Mesothelial cell of epicardium (in vitro differentiated cells): ENCODE measurements around the gene SCOC. TPM values are rescaled to one million over a fixed set of nuclear protein-coding genes. Genes with fewer than 3 reads are reported as not detected.

ENCODE experiments used
- DNase-seq, 2 experiments: peaks; one replicate each; pipeline ENCODE4 v3.0.0; 2021; ENCODE audit warnings: low spot score in 2 of 2; ENCODE audit not compliant: unreplicated experiment in 2 of 2
- H3K27ac Mint-ChIP-seq: 2 replicates; pipeline ENCODE4 v1.8.0; 2021; ENCODE audit warnings: mixed read lengths
- H3K27me3 Mint-ChIP-seq: 2 replicates; pipeline ENCODE4 v1.8.0; 2021; ENCODE audit warnings: low read depth, mixed read lengths
- H3K36me3 Mint-ChIP-seq: 2 replicates; pipeline ENCODE4 v1.8.0; 2021; ENCODE audit warnings: mixed read lengths
- H3K4me1 Mint-ChIP-seq: 2 replicates; pipeline ENCODE4 v1.8.0; 2021; ENCODE audit warnings: mixed read lengths
- H3K4me3 Mint-ChIP-seq: 2 replicates; pipeline ENCODE4 v1.8.0; 2021; ENCODE audit warnings: mild to moderate bottlenecking, moderate library complexity, mixed read lengths
- H3K9me3 Mint-ChIP-seq: 2 replicates; pipeline ENCODE4 v1.8.0; 2021; ENCODE audit warnings: mixed read lengths
- total RNA-seq: library from RNA; stranded (reverse); gene quantifications from 3 replicates; pipeline ENCODE4 v1.2.1, GENCODE V29; 2021
- TF ChIP-seq, protein P1 (sequence below): fragments of 200-600 bp; sonication (generic); IDR thresholded peaks from one replicate; pipeline ENCODE4 v1.5.0; 2021; ENCODE audit warnings: antibody characterized with exemption; ENCODE audit not compliant: unreplicated experiment

The SCOC gene
- total RNA-seq, 1 donor from 2014 or later, result 52.5 TPM

DNA sequence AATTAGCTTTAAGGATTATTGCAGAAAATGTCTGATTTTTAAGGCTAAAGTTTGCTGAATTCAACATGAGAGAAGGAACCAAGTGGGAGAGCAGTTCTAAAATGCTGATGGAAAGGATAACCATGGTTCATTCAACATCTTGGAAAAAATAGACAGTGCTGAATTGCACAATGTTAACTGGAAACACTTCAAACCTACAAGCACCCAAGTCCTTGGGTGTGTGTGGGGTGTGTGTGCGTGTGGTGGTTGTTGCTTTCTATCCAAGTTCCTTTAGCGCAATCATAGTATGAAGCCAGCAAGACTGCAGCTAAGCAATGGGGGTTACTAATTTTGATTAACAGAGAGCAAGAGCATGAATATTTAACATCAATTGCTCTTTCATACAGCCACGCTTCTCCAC is 29.3 kb upstream of the SCOC start:
- H3K4me1 Mint-ChIP-seq, result peaks cover 6% of the 10 kb centered on the region
- no peaks in the 10 kb centered on the region for H3K36me3 Mint-ChIP-seq
- no peak overlapping the region for H3K4me3 Mint-ChIP-seq
- peaks cover 8% of the 10 kb centered on the region for H3K27me3 Mint-ChIP-seq
- no peak overlapping the region for H3K27ac Mint-ChIP-seq
- TF ChIP-seq, protein P1, sequence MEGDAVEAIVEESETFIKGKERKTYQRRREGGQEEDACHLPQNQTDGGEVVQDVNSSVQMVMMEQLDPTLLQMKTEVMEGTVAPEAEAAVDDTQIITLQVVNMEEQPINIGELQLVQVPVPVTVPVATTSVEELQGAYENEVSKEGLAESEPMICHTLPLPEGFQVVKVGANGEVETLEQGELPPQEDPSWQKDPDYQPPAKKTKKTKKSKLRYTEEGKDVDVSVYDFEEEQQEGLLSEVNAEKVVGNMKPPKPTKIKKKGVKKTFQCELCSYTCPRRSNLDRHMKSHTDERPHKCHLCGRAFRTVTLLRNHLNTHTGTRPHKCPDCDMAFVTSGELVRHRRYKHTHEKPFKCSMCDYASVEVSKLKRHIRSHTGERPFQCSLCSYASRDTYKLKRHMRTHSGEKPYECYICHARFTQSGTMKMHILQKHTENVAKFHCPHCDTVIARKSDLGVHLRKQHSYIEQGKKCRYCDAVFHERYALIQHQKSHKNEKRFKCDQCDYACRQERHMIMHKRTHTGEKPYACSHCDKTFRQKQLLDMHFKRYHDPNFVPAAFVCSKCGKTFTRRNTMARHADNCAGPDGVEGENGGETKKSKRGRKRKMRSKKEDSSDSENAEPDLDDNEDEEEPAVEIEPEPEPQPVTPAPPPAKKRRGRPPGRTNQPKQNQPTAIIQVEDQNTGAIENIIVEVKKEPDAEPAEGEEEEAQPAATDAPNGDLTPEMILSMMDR, result no peak
- H3K9me3 Mint-ChIP-seq, result no peaks in the 10 kb centered on the region
- DNase-seq, result no peak

DNA sequence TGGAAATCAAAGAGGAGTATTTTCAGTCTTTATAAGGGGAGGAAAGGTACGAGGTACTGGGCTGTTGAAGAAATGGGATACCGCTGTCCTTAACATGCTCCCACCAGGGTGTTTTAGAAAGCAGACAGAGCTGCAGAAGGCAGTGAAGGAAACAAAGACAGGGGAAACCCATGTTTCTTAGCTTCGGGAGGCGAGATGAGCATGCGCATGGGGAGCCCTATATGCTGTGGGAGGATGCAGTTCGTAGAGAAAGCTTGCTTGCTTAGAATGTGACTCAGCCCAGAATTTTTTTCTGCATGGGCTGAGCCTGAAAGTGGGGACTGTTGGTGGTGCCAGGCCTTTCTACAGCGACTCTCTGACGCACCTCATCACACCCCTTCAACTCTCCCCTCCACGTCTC is 28.8 kb upstream of the SCOC start:
- Mint-ChIP-seq H3K4me1 (peaks cover 6% of the 10 kb centered on the region), H3K9me3 (no peaks in the 10 kb centered on the region), H3K27ac (no peak overlapping the region), H3K4me3 (no peak overlapping the region), H3K27me3 (peaks cover 12% of the 10 kb centered on the region), H3K36me3 (no peaks in the 10 kb centered on the region)
- TF ChIP-seq, protein P1, result no peak
- DNase-seq, result no peak

DNA sequence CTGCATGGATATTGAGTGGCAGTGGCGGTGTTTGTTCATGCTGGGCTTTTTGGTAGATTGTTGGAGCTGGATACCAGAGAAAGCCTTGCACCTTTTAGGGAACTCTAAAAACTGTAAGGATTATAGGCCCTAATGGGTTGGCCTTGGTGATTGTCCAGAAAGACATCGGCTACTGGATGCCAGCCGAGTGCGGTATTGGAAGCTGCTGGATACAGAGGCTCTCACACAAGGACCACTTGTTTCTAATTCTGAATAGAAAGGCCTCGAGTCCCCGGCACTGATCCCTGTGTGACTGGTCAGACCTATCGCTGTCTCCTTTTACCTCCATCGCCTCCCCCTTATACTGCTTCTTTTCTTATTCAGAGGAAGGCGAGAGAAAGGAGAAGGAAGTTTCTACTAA is 27.3 kb upstream of the SCOC start:
- H3K27ac Mint-ChIP-seq, result no peak overlapping the region
- peaks cover 6% of the 10 kb centered on the region for H3K4me1 Mint-ChIP-seq
- H3K4me3 Mint-ChIP-seq, result no peak overlapping the region
- TF ChIP-seq, protein P1, result no peak
- H3K27me3 Mint-ChIP-seq, result peaks cover 21% of the 10 kb centered on the region
- H3K9me3 Mint-ChIP-seq, result no peaks in the 10 kb centered on the region
- H3K36me3 Mint-ChIP-seq, result no peaks in the 10 kb centered on the region
- DNase-seq, result no peak

DNA sequence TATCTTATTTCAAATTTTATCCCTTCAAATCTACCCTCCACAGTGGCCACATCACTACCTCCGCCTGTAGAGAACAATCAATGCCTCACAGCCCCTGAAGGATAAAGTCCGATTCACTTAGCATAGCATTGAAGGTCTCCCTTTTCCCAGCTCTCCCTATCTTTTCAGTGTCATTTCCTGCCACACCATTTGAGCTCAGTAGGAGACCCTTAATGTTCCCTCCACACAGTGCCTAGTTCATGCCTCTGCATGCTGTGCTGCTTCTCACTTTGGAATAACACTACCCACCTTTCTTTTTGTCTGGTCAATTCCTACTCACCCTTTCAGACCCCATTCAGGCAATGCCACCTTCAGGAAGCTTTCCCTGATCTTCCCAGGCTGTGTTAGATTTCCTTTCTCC is 23.6 kb upstream of the SCOC start:
- peaks cover 17% of the 10 kb centered on the region for H3K27me3 Mint-ChIP-seq
- H3K27ac Mint-ChIP-seq, result no peak overlapping the region
- H3K4me1 Mint-ChIP-seq, result peaks cover 7% of the 10 kb centered on the region
- no peaks in the 10 kb centered on the region for H3K36me3 Mint-ChIP-seq
- H3K4me3 Mint-ChIP-seq, result no peak overlapping the region
- no peaks in the 10 kb centered on the region for H3K9me3 Mint-ChIP-seq
- DNase-seq, result no peak
- TF ChIP-seq, protein P1, result no peak

DNA sequence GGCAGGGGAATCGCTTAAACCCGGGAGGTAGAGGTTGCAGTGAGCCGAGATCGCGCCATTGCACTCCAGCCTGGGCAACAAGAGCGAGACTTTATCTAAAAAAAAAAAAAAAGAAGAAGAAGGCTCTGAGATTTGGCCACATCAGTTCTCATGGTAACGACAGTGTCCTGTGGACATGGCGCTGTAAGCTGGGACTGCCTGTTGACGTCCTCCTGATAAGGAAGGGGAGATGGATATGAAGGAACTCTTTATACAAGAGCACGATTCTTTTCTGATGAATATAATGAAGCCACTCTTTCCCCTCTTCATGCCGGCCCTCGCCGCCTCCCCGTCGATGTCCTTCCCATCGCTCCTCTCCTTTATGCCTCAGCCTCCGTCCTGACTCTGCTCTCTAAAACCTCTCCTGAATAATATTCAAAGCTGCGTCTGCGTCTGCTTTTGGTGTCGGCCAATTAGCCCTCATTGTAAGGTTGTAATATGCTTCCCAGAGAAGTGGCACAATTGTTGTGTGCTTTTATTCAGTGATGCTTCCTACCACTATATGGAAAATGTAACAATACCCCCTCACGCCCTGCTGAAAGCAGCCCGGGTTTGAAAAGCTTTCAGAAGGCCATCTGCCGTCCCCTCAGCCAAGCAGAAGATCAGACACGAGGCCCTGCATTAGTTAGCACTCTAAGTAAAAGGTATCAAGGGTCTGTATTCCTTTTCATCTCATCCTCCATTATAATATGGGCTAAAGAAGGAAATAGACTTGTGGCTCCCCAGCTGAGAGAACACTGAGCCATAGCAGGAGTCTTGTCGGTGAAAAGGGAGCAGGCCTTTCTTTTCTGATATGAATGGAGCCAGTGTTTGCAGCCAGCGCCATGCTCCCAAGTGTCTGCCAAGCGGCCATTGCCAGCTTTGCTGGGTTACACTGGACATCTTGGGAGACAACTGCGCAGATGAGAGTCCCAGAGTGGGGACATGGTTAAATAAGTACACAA is 22.1 kb upstream of the SCOC start:
- Mint-ChIP-seq H3K27ac (no peak overlapping the region), H3K36me3 (no peaks in the 10 kb centered on the region), H3K4me3 (no peak overlapping the region), H3K9me3 (no peaks in the 10 kb centered on the region), H3K27me3 (peaks cover 19% of the 10 kb centered on the region), H3K4me1 (peaks cover 7% of the 10 kb centered on the region)
- TF ChIP-seq, protein P1, result no peak
- no peak for DNase-seq
